GM12892 (cell line): ENCODE data around the gene EXOC4.

Source experiments
- POLR2AphosphoS5 ChIP-seq: IDR thresholded peaks from 2 replicates; pipeline ENCODE4 v1.6.1; 2011; ENCODE audit warnings: low read depth, low read length, control low read depth
- TAF1 ChIP-seq: IDR thresholded peaks from 2 replicates; pipeline ENCODE4 v1.6.1; 2011; ENCODE audit warnings: low read depth, mild to moderate bottlenecking, control low read depth, low read length, borderline replicate concordance

DNA sequence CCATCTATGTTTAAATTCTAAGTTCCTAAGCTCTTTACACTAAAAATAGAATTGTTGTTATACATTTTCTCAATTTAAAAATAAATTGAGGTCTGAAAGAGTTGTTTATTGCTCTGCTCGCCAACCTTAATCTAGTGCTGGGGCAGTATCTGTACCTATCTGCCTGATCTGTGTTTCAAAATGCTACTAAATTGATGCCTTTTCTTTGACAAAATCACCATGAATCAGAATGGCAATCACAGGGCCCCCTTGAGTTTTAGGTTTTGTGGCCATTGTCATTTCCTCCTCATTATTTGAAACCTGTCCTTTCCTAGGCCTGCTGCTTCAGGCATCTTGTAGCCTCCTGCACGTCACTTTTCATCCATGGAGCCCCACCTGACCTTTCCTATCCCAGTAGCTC is 301.5 kb downstream of the EXOC4 start:
- TF ChIP-seq TAF1, result no peak
- TF ChIP-seq POLR2AphosphoS5, result no peak
